A549 (cell line): ENCODE measurements around the gene FAM114A2.
A peak's percentile ranks its signal among the peaks of the same experiment; 100 is the strongest.

Experiments used
- CTCF ChIP-seq: fragments of >200 bp; sonication (Bioruptor Twin); formaldehyde crosslinking; IDR thresholded peaks from 3 replicates; pipeline ENCODE4 v1.5.1; 2016
- HES2 ChIP-seq: fragments of >200 bp; sonication (Bioruptor Twin); formaldehyde crosslinking; IDR thresholded peaks from 2 replicates; pipeline ENCODE4 v1.6.1; 2016
- MAFK ChIP-seq: fragments of 450-650 bp; IDR thresholded peaks from 2 replicates; pipeline ENCODE4 v1.6.1; 2014; ENCODE audit not compliant: partially characterized antibody
- RAD21 ChIP-seq, 2 experiments: fragments of >200 bp in 1 of 2; sonication (Bioruptor Twin) in 1 of 2; formaldehyde crosslinking in 1 of 2; IDR thresholded peaks in 1 of 2; conservative IDR thresholded peaks in 1 of 2; 2 replicates in 1 of 2; 3 replicates in 1 of 2; pipeline ENCODE4 v1.6.1; 2012 to 2018; ENCODE audit warnings: inconsistent platforms in 1 of 2
- RCOR1 ChIP-seq: fragments of 150-350 bp; IDR thresholded peaks from 2 replicates; pipeline ENCODE4 v1.6.1; 2014; ENCODE audit warnings: antibody characterized with exemption, low read length, low read depth
- RNF2 ChIP-seq: fragments of 200-600 bp; sonication (generic); IDR thresholded peaks from 2 replicates; pipeline ENCODE4 v1.6.1; 2016; ENCODE audit warnings: low read depth, mild to moderate bottlenecking, antibody characterized with exemption, moderate library complexity, borderline replicate concordance
- SMC3 ChIP-seq: fragments of >200 bp; sonication (Bioruptor Twin); formaldehyde crosslinking; IDR thresholded peaks from 3 replicates; pipeline ENCODE4 v1.6.1; 2018; ENCODE audit warnings: inconsistent platforms
- ZFP36 ChIP-seq: fragments of 450-650 bp; IDR thresholded peaks from 2 replicates; pipeline ENCODE4 v1.6.1; 2014; ENCODE audit warnings: borderline replicate concordance; ENCODE audit not compliant: partially characterized antibody

- no peak for TF ChIP-seq MAFK
- no peak for TF ChIP-seq RCOR1
- TF ChIP-seq SMC3 = peak; percentile 94
- TF ChIP-seq ZFP36 = no peak
- TF ChIP-seq RAD21 (conservative IDR thresholded peaks at IDR 0.05 in 1 of 2, IDR thresholded peaks at IDR 0.05 in 1 of 2) = peak; percentile 98 to 99
- TF ChIP-seq HES2 = no peak
- no peak for TF ChIP-seq RNF2
- peak; percentile 97 for TF ChIP-seq CTCF
Observed at GRCh38 chr5:154072414-154073171, 33.9 kb upstream of the FAM114A2 start.
